Fibroblast of lung (primary cell): Measurements from ENCODE around the gene JAKMIP3.

Experiments used
- EZH2 ChIP-seq: IDR thresholded peaks from 2 replicates; pipeline ENCODE4 v1.5.1; 2012; ENCODE audit warnings: low read length, control low read depth, mild to moderate bottlenecking; ENCODE audit errors: missing control alignments
- TF ChIP-seq, protein P1 (sequence below), 2 donors: IDR thresholded peaks in 1 of 2; conservative IDR thresholded peaks in 1 of 2; 1 replicate in 1 of 2; 2 replicates in 1 of 2; pipeline ENCODE4 v1.5.1; 2011 to 2012; ENCODE audit warnings: low read length in 2 of 2, control low read depth in 1 of 2, inconsistent platforms in 1 of 2, low read depth in 1 of 2, mild to moderate bottlenecking in 1 of 2

DNA sequence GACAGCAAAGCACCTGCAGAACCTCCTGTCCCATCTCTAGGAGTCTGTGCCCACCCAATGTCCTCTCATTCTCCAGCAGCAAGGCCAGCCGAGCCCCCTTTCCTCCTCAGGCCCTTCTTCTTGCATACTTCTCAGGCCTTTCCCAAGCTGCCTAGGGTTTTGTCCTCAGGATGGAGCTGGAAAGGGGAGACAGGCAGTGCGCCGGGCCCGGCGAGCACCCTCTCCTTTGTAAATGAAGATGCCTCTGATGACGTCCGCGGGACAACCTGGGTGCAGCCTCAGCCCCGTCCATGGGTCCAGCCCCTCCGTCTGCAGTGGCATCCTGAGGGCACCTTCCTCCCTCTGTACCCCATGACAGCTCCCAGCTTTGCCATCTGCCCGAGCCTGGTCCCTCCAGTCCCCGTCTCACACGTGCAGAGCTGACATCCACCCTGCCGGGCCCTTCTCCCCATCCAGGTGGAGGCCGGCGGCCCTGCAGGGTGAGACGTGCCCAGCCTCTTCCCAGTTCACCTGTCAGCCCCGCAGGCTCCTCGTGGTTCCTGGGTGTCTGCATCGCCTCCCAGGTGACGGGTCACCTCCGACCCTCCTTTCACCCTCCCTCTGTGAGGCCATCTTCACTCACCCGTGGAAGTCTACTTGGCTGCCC, 36.4 kb downstream of the JAKMIP3 start:
- TF ChIP-seq, protein P1, sequence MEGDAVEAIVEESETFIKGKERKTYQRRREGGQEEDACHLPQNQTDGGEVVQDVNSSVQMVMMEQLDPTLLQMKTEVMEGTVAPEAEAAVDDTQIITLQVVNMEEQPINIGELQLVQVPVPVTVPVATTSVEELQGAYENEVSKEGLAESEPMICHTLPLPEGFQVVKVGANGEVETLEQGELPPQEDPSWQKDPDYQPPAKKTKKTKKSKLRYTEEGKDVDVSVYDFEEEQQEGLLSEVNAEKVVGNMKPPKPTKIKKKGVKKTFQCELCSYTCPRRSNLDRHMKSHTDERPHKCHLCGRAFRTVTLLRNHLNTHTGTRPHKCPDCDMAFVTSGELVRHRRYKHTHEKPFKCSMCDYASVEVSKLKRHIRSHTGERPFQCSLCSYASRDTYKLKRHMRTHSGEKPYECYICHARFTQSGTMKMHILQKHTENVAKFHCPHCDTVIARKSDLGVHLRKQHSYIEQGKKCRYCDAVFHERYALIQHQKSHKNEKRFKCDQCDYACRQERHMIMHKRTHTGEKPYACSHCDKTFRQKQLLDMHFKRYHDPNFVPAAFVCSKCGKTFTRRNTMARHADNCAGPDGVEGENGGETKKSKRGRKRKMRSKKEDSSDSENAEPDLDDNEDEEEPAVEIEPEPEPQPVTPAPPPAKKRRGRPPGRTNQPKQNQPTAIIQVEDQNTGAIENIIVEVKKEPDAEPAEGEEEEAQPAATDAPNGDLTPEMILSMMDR (conservative IDR thresholded peaks at IDR 0.05 in 1 of 2, IDR thresholded peaks at IDR 0.05 in 1 of 2; ENCODE audit: low read depth in 1 of 2, low read length in 2 of 2), result no peak
- no peak for TF ChIP-seq EZH2
